GM12891 (cell line): Measurements from ENCODE around the gene IGSF8.
A peak's percentile ranks its signal among the peaks of the same experiment; 100 is the strongest.

Experiments used
- DNase-seq: peaks from one replicate; pipeline ENCODE4 v3.0.0; 2011; ENCODE audit warnings: low spot score; ENCODE audit not compliant: insufficient read length
- FAIRE-seq: peaks from 2 replicates; lab custom pipeline; 2011; peaks lifted over from hg19 to GRCh38; lab: Jason Lieb, UNC
- PAX5 ChIP-seq: IDR thresholded peaks from 2 replicates; pipeline ENCODE4 v1.6.1; 2011; ENCODE audit warnings: low read length, moderate library complexity, mild to moderate bottlenecking; ENCODE audit not compliant: insufficient read depth, severe bottlenecking
- POLR2A ChIP-seq: IDR thresholded peaks from 2 replicates; pipeline ENCODE4 v1.6.1; 2011; ENCODE audit warnings: low read depth, low read length, control low read depth
- POLR2AphosphoS5 ChIP-seq: IDR thresholded peaks from 2 replicates; pipeline ENCODE4 v1.6.1; 2011; ENCODE audit warnings: low read depth, low read length, control low read depth
- POU2F2 ChIP-seq: IDR thresholded peaks from 2 replicates; pipeline ENCODE4 v1.6.1; 2011; ENCODE audit warnings: low read depth, mild to moderate bottlenecking, control low read depth, low read length, moderate library complexity
- SPI1 ChIP-seq: IDR thresholded peaks from 2 replicates; pipeline ENCODE4 v1.6.1; 2011; ENCODE audit warnings: low read depth, low read length, control low read depth
- TAF1 ChIP-seq: IDR thresholded peaks from 2 replicates; pipeline ENCODE4 v1.6.1; 2011; ENCODE audit warnings: low read depth, low read length, control low read depth

IGSF8 gene

DNA sequence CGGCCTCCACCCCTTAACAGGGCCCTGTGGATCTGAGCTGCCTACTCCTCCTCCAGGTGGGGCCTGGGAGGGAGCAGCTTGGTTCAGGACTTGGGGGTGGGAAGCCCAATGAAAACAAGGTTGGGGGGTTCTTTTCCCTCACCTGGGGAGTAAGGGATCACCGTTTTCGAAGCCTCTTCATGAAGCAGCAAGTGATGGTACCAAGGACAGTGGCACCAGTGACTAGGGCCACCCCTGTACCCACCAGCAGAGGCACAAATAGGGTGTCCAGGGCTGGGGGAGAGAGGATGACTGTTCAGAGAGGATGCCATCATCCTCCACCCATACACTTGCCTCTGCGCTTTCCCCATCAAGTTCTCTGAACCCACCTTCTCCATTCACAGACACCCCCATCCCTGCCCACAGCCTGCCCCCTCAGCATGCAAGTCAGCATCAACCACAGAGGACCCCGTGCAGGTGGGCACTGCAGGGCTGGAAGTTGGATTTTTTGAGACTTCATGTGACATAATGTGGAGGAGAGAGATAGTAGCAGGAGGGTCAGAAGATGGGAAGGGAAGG lies 6.7 kb downstream of the IGSF8 start:
- no peak for FAIRE-seq
- DNase-seq, result no peak
- TF ChIP-seq SPI1 (no peak), POLR2A (no peak), PAX5 (no peak), TAF1 (no peak), POU2F2 (no peak), POLR2AphosphoS5 (no peak)

- DNase-seq (no peak), FAIRE-seq (no peak)
- TF ChIP-seq SPI1 (no peak), POLR2AphosphoS5 (no peak), TAF1 (no peak), PAX5 (no peak), POLR2A (no peak), POU2F2 (no peak)
Observed at GRCh38 chr1:160090760-160091159, 7.7 kb downstream of the IGSF8 start.

GRCh38 chr1:160089883-160090282 lies 8.5 kb downstream of the IGSF8 start:
- no peak for FAIRE-seq
- TF ChIP-seq POLR2AphosphoS5, result no peak
- no peak for DNase-seq

DNA sequence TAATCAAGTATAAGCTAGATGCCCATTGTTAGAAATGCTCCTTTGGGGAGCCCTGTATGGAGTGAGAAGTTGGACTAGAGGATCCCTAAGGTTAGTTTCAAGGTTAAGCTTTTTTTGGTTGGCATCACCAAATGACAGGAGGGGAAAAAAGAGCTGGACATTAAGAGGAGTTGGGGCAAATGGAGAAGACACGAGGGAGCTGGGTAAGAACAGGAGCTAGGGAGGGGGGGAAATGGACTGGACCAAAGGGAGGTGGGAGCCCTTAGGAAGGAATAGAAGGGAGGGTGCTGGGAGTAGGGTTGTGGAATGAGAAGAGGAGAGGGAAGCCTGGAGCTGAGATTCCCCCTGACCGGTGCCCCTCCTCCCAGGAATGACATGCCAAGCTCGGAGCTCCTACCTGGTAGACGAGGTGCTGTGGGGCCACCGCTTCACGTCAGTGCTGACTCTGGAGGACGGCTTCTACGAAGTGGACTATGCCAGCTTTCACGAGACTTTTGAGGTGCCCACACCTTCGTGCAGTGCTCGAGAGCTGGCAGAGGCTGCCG lies 11.2 kb downstream of the IGSF8 start:
- no peak for FAIRE-seq
- TF ChIP-seq POLR2AphosphoS5, result no peak
- no peak for TF ChIP-seq PAX5
- no peak for TF ChIP-seq POU2F2
- no peak for TF ChIP-seq SPI1
- no peak for TF ChIP-seq POLR2A
- no peak for TF ChIP-seq TAF1
- no peak for DNase-seq

- no peak for TF ChIP-seq POU2F2
- no peak for TF ChIP-seq SPI1
- no peak for TF ChIP-seq TAF1
- no peak for TF ChIP-seq POLR2A
- TF ChIP-seq POLR2AphosphoS5, result no peak
- no peak for TF ChIP-seq PAX5
- DNase-seq, result no peak
- no peak for FAIRE-seq
Observed at GRCh38 chr1:160086456-160086892, 11.9 kb downstream of the IGSF8 start.

DNA sequence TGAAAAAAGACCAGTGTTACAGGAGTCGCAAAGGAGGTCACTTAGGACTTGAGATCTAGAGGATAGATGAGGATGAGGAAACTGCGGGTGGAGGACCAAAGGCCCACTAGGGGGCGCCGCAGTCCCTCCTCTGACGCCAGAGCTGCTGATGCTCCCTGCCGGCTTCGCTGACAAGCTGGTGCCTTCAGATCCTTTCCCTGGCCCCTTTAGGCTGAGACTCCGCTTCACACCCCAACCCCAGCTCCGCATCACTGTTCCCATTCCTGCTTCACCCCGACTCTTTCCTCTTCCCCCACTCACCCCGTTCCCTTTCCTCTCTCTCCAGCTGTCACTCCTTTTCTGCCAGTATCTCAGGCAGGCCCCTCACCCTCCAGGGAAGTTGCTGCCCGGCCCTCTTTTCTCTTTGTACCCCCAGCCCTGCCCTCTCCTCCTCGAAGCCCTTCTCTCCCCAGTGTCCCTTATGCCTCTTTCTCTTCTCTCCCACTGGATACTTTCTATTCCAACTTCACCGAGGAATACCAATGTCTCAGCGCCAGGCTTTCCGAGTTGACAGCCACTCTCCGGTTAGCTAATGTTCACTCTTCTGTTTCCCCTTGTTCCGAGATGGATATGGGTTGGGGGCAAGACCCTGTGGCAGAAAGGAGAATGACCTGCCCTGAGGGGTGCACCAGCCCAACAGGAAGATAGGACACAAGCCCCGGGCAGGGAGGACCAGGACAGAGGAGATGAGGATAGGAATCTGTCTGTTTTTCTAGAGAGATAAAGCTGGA lies 12.5 kb downstream of the IGSF8 start:
- peak; percentile 88 for DNase-seq
- no peak for TF ChIP-seq POLR2AphosphoS5
- TF ChIP-seq PAX5, result no peak
- TF ChIP-seq POU2F2, result no peak
- TF ChIP-seq POLR2A, result no peak
- peak; percentile 90 for FAIRE-seq

GRCh38 chr1:160084771-160085321 lies 13.6 kb downstream of the IGSF8 start:
- DNase-seq (no peak), FAIRE-seq (no peak)
- TF ChIP-seq PAX5 (no peak), POLR2A (no peak), POU2F2 (no peak), TAF1 (no peak), POLR2AphosphoS5 (no peak), SPI1 (no peak)

GRCh38 chr1:160083968-160084770 lies 14.2 kb downstream of the IGSF8 start:
- FAIRE-seq, result peak; percentile 94

GRCh38 chr1:160082926-160083325 lies 15.5 kb downstream of the IGSF8 start:
- DNase-seq (no peak), FAIRE-seq (no peak)
- TF ChIP-seq SPI1, result no peak

More at GRCh38 chr1:160083968-160084770, 14.2 kb downstream of the IGSF8 start:
- peak; percentile 81 for DNase-seq
- TF ChIP-seq POLR2AphosphoS5, result no peak
- TF ChIP-seq SPI1, result no peak
- no peak for TF ChIP-seq TAF1
- no peak for TF ChIP-seq POU2F2
- TF ChIP-seq POLR2A, result no peak
- TF ChIP-seq PAX5, result no peak

DNA sequence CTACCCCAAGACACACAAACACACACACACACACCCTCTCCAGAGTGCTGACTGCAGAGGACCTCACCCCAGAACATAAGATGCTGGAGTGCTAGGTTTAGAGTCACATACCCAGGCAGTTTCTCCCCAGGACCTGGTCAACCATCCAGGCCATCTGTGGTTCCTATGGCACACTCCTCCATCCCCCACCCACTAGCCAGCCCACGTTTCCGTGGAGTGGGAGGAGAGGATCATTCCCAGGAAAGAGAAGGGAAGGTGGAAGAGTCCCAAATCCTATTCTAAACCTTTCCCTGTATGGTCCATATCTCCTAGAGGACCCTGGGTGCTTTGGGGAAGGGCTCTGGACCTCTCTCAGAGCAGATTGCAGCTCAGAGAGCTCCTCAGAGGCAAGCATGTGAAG lies 15.9 kb downstream of the IGSF8 start:
- TF ChIP-seq POLR2A (no peak), POU2F2 (no peak), POLR2AphosphoS5 (no peak), TAF1 (no peak), SPI1 (no peak), PAX5 (no peak)
- FAIRE-seq (no peak), DNase-seq (no peak)
